ENCODE data around the gene MYO5C.

GRCh38 chr15:52218371-52218770, 77.2 kb downstream of the MYO5C start:
- TF ChIP-seq CTCF (conservative IDR thresholded peaks at IDR 0.05; ENCODE audit: low read depth, low read length) = no peak
- TF ChIP-seq EZH2 (IDR thresholded peaks at IDR 0.05; ENCODE audit: borderline replicate concordance, low read depth, low read length, poor library complexity, severe bottlenecking) = no peak

Measured in A673 (cell line).